Sigmoid colon (tissue), 7 donors: ENCODE data around the gene TMEM200C. TPM values are rescaled to one million over a fixed set of nuclear protein-coding genes. Genes with fewer than 3 reads are reported as not detected.
"Not testable (repeated sequence)": the region's sequence is repeated elsewhere in the genome, so short reads cannot be mapped to it uniquely, and the experiment has no call there.

Experiments
- DNase-seq: peaks from one replicate; pipeline ENCODE4 v3.0.0-alpha.2; 2019
- H3K27ac ChIP-seq, 4 donors: fragments of 200-600 bp; sonication (generic); one replicate each; pipeline ENCODE4 v1.5.1; 2016 to 2019; ENCODE audit warnings: mild to moderate bottlenecking in 1 of 4
- H3K27me3 ChIP-seq, 3 donors: fragments of 200-600 bp; sonication (generic); one replicate each; pipeline ENCODE4 v1.5.1; 2019; ENCODE audit warnings: mild to moderate bottlenecking in 1 of 3
- H3K36me3 ChIP-seq, 4 donors: fragments of 200-600 bp; sonication (generic); one replicate each; pipeline ENCODE4 v1.5.1; 2016 to 2019
- H3K4me1 ChIP-seq, 4 donors: fragments of 200-600 bp; sonication (generic); one replicate each; pipeline ENCODE4 v1.5.1; 2017 to 2019
- H3K4me3 ChIP-seq, 4 donors: fragments of 200-600 bp; sonication (generic); one replicate each; pipeline ENCODE4 v1.5.1; 2017 to 2019; ENCODE audit warnings: mild to moderate bottlenecking in 2 of 4, moderate library complexity in 1 of 4
- H3K9me3 ChIP-seq, 4 donors: fragments of 200-600 bp in 3 of 4; sonication (generic) in 3 of 4; one replicate each; pipeline versions ENCODE4 v1.5.1 to v1.6.1; 2013 to 2019
- EP300 ChIP-seq, 4 donors: sonication (generic); formaldehyde crosslinking; IDR thresholded peaks; one replicate each; pipeline ENCODE4 v1.6.1; 2017; ENCODE audit warnings: antibody characterized with exemption in 4 of 4
- POLR2A ChIP-seq, 2 donors: fragments of 450-650 bp; IDR thresholded peaks; one replicate each; pipeline ENCODE4 v1.6.1; 2016; ENCODE audit warnings: antibody characterized with exemption in 2 of 2, mild to moderate bottlenecking in 2 of 2, moderate library complexity in 2 of 2
- POLR2AphosphoS5 ChIP-seq, 4 donors: sonication (generic); formaldehyde crosslinking; IDR thresholded peaks; one replicate each; pipeline ENCODE4 v1.6.1; 2017; ENCODE audit warnings: antibody characterized with exemption in 4 of 4
- WGBS, 2 donors: extraction: QIAGEN DNeasy Blood & Tissue Kit; methylation state at CpG; one replicate each; pipeline ENCODE4 v1.1.7; 2013; 5-methylcytosine and 5-hydroxymethylcytosine counted together
- intact Hi-C: fragments of 100-400 bp; cut with DNase I; formaldehyde crosslinking; loops from one replicate; pipeline ENCODE4 v1.15.1; 2023
- polyA plus RNA-seq, 3 donors: library from polyadenylated mRNA; stranded (reverse); fragments of 200-250 nt; gene quantifications; one replicate each; pipeline ENCODE4 v1.2.3, GENCODE V29; 2013
- total RNA-seq, 4 donors: library from RNA; depleted of rRNA; stranded (reverse); fragments of >200 nt; gene quantifications; one replicate each; pipeline ENCODE4 v1.1.0, GENCODE V29; 2016
- TF ChIP-seq, protein P1 (sequence below), 4 experiments: fragments of 450-650 bp in 3 of 4; fragments of 200-600 bp in 1 of 4; IDR thresholded peaks; one replicate each; pipeline ENCODE4 v1.5.1; 2016 to 2019; ENCODE audit warnings: antibody characterized with exemption in 4 of 4, mild to moderate bottlenecking in 3 of 4, moderate library complexity in 2 of 4
- donor health status: healthy with polysubstance abuse.
- donor health status: Bipolar disorder and iron deficiency.
- donor health status: healthy.

The TMEM200C gene
- total and polyA plus RNA-seq, 7 donors: under 0.01 to 0.95 (median 0.58) TPM; not detected in 2

- no peak for TF ChIP-seq POLR2A (IDR thresholded peaks at IDR 0.05)
- TF ChIP-seq POLR2AphosphoS5 (IDR thresholded peaks at IDR 0.05): no peak
- TF ChIP-seq, protein P1, sequence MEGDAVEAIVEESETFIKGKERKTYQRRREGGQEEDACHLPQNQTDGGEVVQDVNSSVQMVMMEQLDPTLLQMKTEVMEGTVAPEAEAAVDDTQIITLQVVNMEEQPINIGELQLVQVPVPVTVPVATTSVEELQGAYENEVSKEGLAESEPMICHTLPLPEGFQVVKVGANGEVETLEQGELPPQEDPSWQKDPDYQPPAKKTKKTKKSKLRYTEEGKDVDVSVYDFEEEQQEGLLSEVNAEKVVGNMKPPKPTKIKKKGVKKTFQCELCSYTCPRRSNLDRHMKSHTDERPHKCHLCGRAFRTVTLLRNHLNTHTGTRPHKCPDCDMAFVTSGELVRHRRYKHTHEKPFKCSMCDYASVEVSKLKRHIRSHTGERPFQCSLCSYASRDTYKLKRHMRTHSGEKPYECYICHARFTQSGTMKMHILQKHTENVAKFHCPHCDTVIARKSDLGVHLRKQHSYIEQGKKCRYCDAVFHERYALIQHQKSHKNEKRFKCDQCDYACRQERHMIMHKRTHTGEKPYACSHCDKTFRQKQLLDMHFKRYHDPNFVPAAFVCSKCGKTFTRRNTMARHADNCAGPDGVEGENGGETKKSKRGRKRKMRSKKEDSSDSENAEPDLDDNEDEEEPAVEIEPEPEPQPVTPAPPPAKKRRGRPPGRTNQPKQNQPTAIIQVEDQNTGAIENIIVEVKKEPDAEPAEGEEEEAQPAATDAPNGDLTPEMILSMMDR (IDR thresholded peaks at IDR 0.05): no peak
- TF ChIP-seq EP300 (IDR thresholded peaks at IDR 0.05): no peak
- DNase-seq: no peak
- Histone ChIP-seq H3K27me3 (peaks cover 0 to 6% (median 0%) of the 10 kb centered on the region in 3 donors), H3K36me3 (no peaks in the 10 kb centered on the region), H3K4me3 (no peak overlapping the region), H3K27ac (no peak overlapping the region), H3K9me3 (no peaks in the 10 kb centered on the region), H3K4me1 (no peaks in the 10 kb centered on the region)
- WGBS, 2 donors: 86 to 91% methylated on average over 1 of the region's 1 CpG
- intact Hi-C loops: no loop called here
Measured at GRCh38 chr18:5865521-5865920, 29.8 kb downstream of the TMEM200C start.

DNA sequence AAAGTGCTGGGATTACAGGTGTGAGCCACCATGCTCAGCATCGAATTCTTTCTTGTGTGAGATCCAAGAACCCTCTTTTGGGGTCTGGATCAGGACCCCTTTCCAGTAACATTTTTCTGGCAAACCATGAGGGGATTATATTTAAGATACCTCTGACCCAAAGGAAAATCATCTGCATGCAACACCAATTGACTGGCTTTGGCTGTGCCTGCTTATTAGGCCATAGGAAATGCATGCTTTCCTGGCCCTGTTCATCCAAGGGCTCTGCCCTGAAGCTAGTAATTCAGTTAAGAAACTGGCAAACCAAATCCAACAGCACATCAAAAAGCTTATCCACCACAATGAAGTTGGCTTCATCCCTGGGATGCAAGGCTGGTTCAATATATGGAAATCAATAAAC, 33.2 kb downstream of the TMEM200C start:
- intact Hi-C loops, H3K27ac ChIP-seq, H3K27me3 ChIP-seq, DNase-seq, H3K4me1 ChIP-seq, H3K4me3 ChIP-seq, H3K36me3 ChIP-seq, H3K9me3 ChIP-seq: not testable (repeated sequence)
- WGBS, 2 donors: 41 to 70% methylated on average over 1 of the region's 1 CpG

DNA sequence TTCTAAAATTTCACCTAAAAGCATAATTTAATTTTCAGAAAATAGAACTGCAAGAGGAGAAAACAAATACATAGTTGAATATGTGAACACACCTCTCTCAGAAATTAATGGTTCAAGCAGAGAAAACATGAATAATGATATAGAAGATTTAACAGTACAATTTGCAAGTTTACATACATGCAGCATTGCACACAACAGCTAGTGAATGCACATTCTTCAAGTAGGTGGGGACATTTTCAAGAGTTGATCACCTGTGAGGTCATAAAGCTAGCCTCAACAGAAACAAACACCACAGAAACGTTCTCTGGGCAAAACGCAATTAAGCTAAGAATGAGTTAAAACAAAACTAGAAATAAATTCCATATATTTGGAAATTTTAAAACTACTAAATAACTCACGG, 38.1 kb downstream of the TMEM200C start:
- Histone ChIP-seq H3K36me3 (no peaks in the 10 kb centered on the region), H3K4me1 (no peaks in the 10 kb centered on the region), H3K27ac (no peak overlapping the region), H3K9me3 (no peaks in the 10 kb centered on the region), H3K27me3 (peaks cover 0 to 2% (median 0%) of the 10 kb centered on the region in 3 donors), H3K4me3 (no peak overlapping the region)
- TF ChIP-seq POLR2AphosphoS5 (IDR thresholded peaks at IDR 0.05) (no peak), EP300 (IDR thresholded peaks at IDR 0.05) (no peak)
- no peak for DNase-seq
- intact Hi-C loops: no loop called here
- 28 to 62% methylated on average over 3 of the region's 3 CpGs for WGBS, 2 donors

DNA sequence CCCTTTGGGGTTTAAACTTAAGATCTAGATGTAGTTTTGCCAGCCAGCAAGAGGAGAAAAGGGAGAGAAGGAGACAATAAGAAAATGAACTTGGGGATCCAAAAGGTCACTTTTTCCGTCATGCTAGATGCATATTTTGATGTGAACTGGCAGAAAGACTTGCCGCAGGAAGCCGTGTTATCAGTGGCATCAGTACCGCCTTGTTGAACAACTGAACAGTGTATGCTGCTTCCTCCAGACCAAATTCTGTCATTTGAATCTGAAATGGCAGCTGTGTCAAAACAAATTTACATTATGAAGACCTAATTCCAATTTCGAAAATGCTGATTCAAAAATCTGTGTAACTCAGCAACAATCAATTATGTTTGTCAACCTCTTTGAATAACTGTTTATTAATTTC, 42.1 kb downstream of the TMEM200C start:
- TF ChIP-seq POLR2AphosphoS5 (IDR thresholded peaks at IDR 0.05): no peak
- no peak for TF ChIP-seq POLR2A (IDR thresholded peaks at IDR 0.05)
- TF ChIP-seq, protein P1 (IDR thresholded peaks at IDR 0.05): no peak
- no peak for TF ChIP-seq EP300 (IDR thresholded peaks at IDR 0.05)
- Histone ChIP-seq H3K36me3 (no peaks in the 10 kb centered on the region), H3K9me3 (no peaks in the 10 kb centered on the region), H3K4me1 (no peaks in the 10 kb centered on the region), H3K4me3 (no peak overlapping the region), H3K27ac (no peak overlapping the region), H3K27me3 (no peaks in the 10 kb centered on the region)
- intact Hi-C loops: no loop called here
- 63 to 71% methylated on average over 5 of the region's 5 CpGs for WGBS, 2 donors
- DNase-seq: no peak

- no peak for DNase-seq
- H3K27ac ChIP-seq: no peak overlapping the region
- H3K4me1 ChIP-seq: no peaks in the 10 kb centered on the region
- intact Hi-C loops: no loop called here
- H3K4me3 ChIP-seq: no peak overlapping the region
- TF ChIP-seq POLR2AphosphoS5 (IDR thresholded peaks at IDR 0.05) (no peak), POLR2A (IDR thresholded peaks at IDR 0.05) (no peak), EP300 (IDR thresholded peaks at IDR 0.05) (no peak)
- TF ChIP-seq, protein P1 (IDR thresholded peaks at IDR 0.05): no peak
- H3K27me3 ChIP-seq: no peaks in the 10 kb centered on the region
- 24 to 47% methylated on average over 2 of the region's 2 CpGs for WGBS, 2 donors
- H3K9me3 ChIP-seq: no peaks in the 10 kb centered on the region
- no peaks in the 10 kb centered on the region for H3K36me3 ChIP-seq
Measured at GRCh38 chr18:5851998-5852397, 43.3 kb downstream of the TMEM200C start.

- intact Hi-C loops: no loop called here
- 22 to 57% methylated on average over 3 of the region's 3 CpGs for WGBS, 2 donors
- no peaks in the 10 kb centered on the region for H3K4me1 ChIP-seq
- H3K27ac ChIP-seq: no peak overlapping the region
- no peak for TF ChIP-seq POLR2A (IDR thresholded peaks at IDR 0.05)
- TF ChIP-seq, protein P1 (IDR thresholded peaks at IDR 0.05): no peak
- TF ChIP-seq EP300 (IDR thresholded peaks at IDR 0.05): no peak
- TF ChIP-seq POLR2AphosphoS5 (IDR thresholded peaks at IDR 0.05): no peak
- H3K27me3 ChIP-seq: no peaks in the 10 kb centered on the region
- H3K4me3 ChIP-seq: no peak overlapping the region
- no peaks in the 10 kb centered on the region for H3K9me3 ChIP-seq
- DNase-seq: no peak
- H3K36me3 ChIP-seq: no peaks in the 10 kb centered on the region
Measured at GRCh38 chr18:5842653-5843052, 52.7 kb downstream of the TMEM200C start.
